Measurements from ENCODE around the gene RAD51B.

The RAD51B gene

GRCh38 chr14:68408680-68409079 lies 589.1 kb downstream of the RAD51B start:
- H3K27ac ChIP-seq (ENCODE audit: extremely low read depth, low read depth, low read length): no peak overlapping the region
- no peak overlapping the region for H3K4me3 ChIP-seq (ENCODE audit: low read depth, low read length)
- peaks cover 3% of the 10 kb centered on the region for H3K4me1 ChIP-seq (ENCODE audit: control insufficient read depth, insufficient read depth, low read length)
- no peaks in the 10 kb centered on the region for H3K36me3 ChIP-seq (ENCODE audit: control insufficient read depth in 2 of 2, insufficient read depth in 1 of 2, low read length in 2 of 2)
- CTCF ChIA-PET: interaction anchor here (0.6 to 1.2 kb wide), 2 partner anchors 31 to 59 kb away, joined by 3 read pairs; no protein-coding TSS in a partner anchor
- no peaks in the 10 kb centered on the region for H3K9me3 ChIP-seq (ENCODE audit: control insufficient read depth, insufficient read depth, low read depth, low read length)
- no peak for TF ChIP-seq ZNF239 (tag by site-specific recombination; IDR thresholded peaks at IDR 0.05)
- TF ChIP-seq ZNF549 (tag by site-specific recombination; IDR thresholded peaks at IDR 0.05): no peak
- no peak for TF ChIP-seq ZSCAN18 (tag by site-specific recombination; IDR thresholded peaks at IDR 0.05)
- no peak for TF ChIP-seq KLF1 (tag by site-specific recombination; IDR thresholded peaks at IDR 0.05)
- TF ChIP-seq MZF1 (tag by site-specific recombination; IDR thresholded peaks at IDR 0.05; ENCODE audit: borderline replicate concordance): no peak
- no peak for TF ChIP-seq ZNF362 (tag by site-specific recombination; IDR thresholded peaks at IDR 0.05)
- TF ChIP-seq ZNF664 (tag by site-specific recombination; IDR thresholded peaks at IDR 0.05): no peak
- no peak for TF ChIP-seq ZNF548 (tag by site-specific recombination; IDR thresholded peaks at IDR 0.05)
- no peak for TF ChIP-seq INSM2 (tag by site-specific recombination; IDR thresholded peaks at IDR 0.05)
- TF ChIP-seq WT1 (tag by site-specific recombination; IDR thresholded peaks at IDR 0.05): no peak
- POLR2A ChIA-PET: no interaction called here

- Histone ChIP-seq H3K27ac (ENCODE audit: extremely low read depth, low read depth, low read length) (no peak overlapping the region), H3K4me3 (ENCODE audit: low read depth, low read length) (no peak overlapping the region), H3K9me3 (ENCODE audit: control insufficient read depth, insufficient read depth, low read depth, low read length) (no peaks in the 10 kb centered on the region), H3K36me3 (ENCODE audit: control insufficient read depth in 2 of 2, insufficient read depth in 1 of 2, low read length in 2 of 2) (no peaks in the 10 kb centered on the region), H3K4me1 (ENCODE audit: control insufficient read depth, insufficient read depth, low read length) (peaks cover 3% of the 10 kb centered on the region)
- TF ChIP-seq ZNF76 (tag by site-specific recombination; IDR thresholded peaks at IDR 0.05; ENCODE audit: borderline replicate concordance, low read depth) (no peak), ZBTB17 (tag by site-specific recombination; IDR thresholded peaks at IDR 0.05) (no peak), OVOL3 (tag by site-specific recombination; IDR thresholded peaks at IDR 0.05) (no peak), ZNF623 (tag by site-specific recombination; IDR thresholded peaks at IDR 0.05) (no peak), ZNF140 (tag by site-specific recombination; IDR thresholded peaks at IDR 0.05) (no peak), ZBTB26 (tag by site-specific recombination; optimal IDR thresholded peaks at IDR 0.05) (no peak), BCL6B (tag by site-specific recombination; IDR thresholded peaks at IDR 0.05) (no peak), KLF8 (tag by site-specific recombination; IDR thresholded peaks at IDR 0.05) (no peak), ZNF791 (tag by site-specific recombination; IDR thresholded peaks at IDR 0.05) (no peak), ZFP37 (tag by site-specific recombination; IDR thresholded peaks at IDR 0.05) (no peak), ZNF175 (tag by site-specific recombination; IDR thresholded peaks at IDR 0.05) (no peak), ZBTB21 (tag by site-specific recombination; IDR thresholded peaks at IDR 0.05) (no peak), ZNF558 (tag by site-specific recombination; IDR thresholded peaks at IDR 0.05) (no peak), PRDM4 (tag by site-specific recombination; IDR thresholded peaks at IDR 0.05) (no peak), SP3 (tag by site-specific recombination; IDR thresholded peaks at IDR 0.05) (no peak), ZNF473 (tag by site-specific recombination; IDR thresholded peaks at IDR 0.05) (no peak), ZNF837 (tag by site-specific recombination; IDR thresholded peaks at IDR 0.05) (no peak)
- ChIA-PET CTCF (interaction anchor here (0.6 to 0.7 kb wide), 2 partner anchors 16 to 60 kb away, joined by 3 read pairs; no protein-coding TSS in a partner anchor), POLR2A (no interaction called here)
Measured at GRCh38 chr14:68409387-68409786, 589.8 kb downstream of the RAD51B start.

All from HEK293 (cell line).